Measurements from ENCODE around the gene RPL10. TPM values are rescaled to one million over a fixed set of nuclear protein-coding genes. Genes with fewer than 3 reads are reported as not detected.

Gene RPL10
- total and polyA plus RNA-seq, 2 of the 13 experiments (the other 11 are each of a cell fraction or from before 2014, with no cell fraction given) = 2,381 to 4,713 TPM

- no peak for TF ChIP-seq AHR (CRISPR knock-in tag; IDR thresholded peaks at IDR 0.05)
- TF ChIP-seq, protein P1, sequence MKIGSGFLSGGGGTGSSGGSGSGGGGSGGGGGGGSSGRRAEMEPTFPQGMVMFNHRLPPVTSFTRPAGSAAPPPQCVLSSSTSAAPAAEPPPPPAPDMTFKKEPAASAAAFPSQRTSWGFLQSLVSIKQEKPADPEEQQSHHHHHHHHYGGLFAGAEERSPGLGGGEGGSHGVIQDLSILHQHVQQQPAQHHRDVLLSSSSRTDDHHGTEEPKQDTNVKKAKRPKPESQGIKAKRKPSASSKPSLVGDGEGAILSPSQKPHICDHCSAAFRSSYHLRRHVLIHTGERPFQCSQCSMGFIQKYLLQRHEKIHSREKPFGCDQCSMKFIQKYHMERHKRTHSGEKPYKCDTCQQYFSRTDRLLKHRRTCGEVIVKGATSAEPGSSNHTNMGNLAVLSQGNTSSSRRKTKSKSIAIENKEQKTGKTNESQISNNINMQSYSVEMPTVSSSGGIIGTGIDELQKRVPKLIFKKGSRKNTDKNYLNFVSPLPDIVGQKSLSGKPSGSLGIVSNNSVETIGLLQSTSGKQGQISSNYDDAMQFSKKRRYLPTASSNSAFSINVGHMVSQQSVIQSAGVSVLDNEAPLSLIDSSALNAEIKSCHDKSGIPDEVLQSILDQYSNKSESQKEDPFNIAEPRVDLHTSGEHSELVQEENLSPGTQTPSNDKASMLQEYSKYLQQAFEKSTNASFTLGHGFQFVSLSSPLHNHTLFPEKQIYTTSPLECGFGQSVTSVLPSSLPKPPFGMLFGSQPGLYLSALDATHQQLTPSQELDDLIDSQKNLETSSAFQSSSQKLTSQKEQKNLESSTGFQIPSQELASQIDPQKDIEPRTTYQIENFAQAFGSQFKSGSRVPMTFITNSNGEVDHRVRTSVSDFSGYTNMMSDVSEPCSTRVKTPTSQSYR (CRISPR knock-in tag; IDR thresholded peaks at IDR 0.05; ENCODE audit: borderline replicate concordance) = no peak
- TF ChIP-seq PHF8 (CRISPR knock-in tag; IDR thresholded peaks at IDR 0.05) = peak; percentile 47; the same call in 1 of the 2 replicates
- peak; percentile 24; the same call in 1 of the 2 replicates for TF ChIP-seq SAP130 (CRISPR knock-in tag; IDR thresholded peaks at IDR 0.05; ENCODE audit: low read depth)
- TF ChIP-seq SP4 (CRISPR knock-in tag; IDR thresholded peaks at IDR 0.05) = peak; percentile 63; the same call in 1 of the 2 replicates
- TF ChIP-seq TAF1 (CRISPR knock-in tag; IDR thresholded peaks at IDR 0.05) = peak; percentile 75
- no peak for TF ChIP-seq CEBPB (IDR thresholded peaks at IDR 0.05; ENCODE audit: borderline replicate concordance, low read depth, low read length)
- TF ChIP-seq PHF5A (CRISPR knock-in tag; IDR thresholded peaks at IDR 0.05; ENCODE audit: low read depth, unreplicated experiment) = no peak
- TF ChIP-seq, protein P2, sequence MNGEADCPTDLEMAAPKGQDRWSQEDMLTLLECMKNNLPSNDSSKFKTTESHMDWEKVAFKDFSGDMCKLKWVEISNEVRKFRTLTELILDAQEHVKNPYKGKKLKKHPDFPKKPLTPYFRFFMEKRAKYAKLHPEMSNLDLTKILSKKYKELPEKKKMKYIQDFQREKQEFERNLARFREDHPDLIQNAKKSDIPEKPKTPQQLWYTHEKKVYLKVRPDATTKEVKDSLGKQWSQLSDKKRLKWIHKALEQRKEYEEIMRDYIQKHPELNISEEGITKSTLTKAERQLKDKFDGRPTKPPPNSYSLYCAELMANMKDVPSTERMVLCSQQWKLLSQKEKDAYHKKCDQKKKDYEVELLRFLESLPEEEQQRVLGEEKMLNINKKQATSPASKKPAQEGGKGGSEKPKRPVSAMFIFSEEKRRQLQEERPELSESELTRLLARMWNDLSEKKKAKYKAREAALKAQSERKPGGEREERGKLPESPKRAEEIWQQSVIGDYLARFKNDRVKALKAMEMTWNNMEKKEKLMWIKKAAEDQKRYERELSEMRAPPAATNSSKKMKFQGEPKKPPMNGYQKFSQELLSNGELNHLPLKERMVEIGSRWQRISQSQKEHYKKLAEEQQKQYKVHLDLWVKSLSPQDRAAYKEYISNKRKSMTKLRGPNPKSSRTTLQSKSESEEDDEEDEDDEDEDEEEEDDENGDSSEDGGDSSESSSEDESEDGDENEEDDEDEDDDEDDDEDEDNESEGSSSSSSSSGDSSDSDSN (CRISPR knock-in tag; IDR thresholded peaks at IDR 0.05) = 0 out of 2 replicates have a peak, but pooled peaks have one; percentile 13
- no peak for TF ChIP-seq NFIC (IDR thresholded peaks at IDR 0.05; ENCODE audit: low read length)
- TF ChIP-seq, protein P3, sequence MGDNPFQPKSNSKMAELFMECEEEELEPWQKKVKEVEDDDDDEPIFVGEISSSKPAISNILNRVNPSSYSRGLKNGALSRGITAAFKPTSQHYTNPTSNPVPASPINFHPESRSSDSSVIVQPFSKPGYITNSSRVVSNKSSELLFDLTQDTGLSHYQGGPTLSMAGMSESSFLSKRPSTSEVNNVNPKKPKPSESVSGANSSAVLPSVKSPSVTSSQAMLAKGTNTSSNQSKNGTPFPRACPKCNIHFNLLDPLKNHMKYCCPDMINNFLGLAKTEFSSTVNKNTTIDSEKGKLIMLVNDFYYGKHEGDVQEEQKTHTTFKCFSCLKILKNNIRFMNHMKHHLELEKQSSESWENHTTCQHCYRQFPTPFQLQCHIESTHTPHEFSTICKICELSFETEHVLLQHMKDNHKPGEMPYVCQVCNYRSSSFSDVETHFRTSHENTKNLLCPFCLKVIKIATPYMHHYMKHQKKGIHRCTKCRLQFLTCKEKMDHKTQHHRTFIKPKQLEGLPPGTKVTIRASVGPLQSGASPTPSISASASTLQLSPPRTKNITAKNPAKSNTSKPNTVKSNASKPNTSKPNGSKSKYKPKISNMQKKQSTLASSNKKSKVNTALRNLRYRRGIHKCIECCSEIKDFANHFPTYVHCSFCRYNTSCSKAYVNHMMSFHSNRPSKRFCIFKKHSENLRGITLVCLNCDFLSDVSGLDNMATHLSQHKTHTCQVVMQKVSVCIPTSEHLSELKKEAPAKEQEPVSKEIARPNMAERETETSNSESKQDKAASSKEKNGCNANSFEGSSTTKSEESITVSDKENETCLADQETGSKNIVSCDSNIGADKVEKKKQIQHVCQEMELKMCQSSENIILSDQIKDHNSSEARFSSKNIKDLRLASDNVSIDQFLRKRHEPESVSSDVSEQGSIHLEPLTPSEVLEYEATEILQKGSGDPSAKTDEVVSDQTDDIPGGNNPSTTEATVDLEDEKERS (CRISPR knock-in tag; IDR thresholded peaks at IDR 0.05) = no peak
- 0 out of 2 replicates have a peak, but pooled peaks have one; percentile 29 for TF ChIP-seq ZBTB2 (CRISPR knock-in tag; IDR thresholded peaks at IDR 0.05; ENCODE audit: low read depth)
- no peak for TF ChIP-seq NR2C2 (CRISPR knock-in tag; IDR thresholded peaks at IDR 0.05; ENCODE audit: borderline replicate concordance)
Measured at GRCh38 chrX:154436983-154437752, 39.0 kb downstream of the RPL10 start, which contains the start of gene GDI1 (continued).

Measured in HepG2 (cell line).